Right lobe of liver (tissue), 4 donors: Measurements from ENCODE around the gene PTTG1.

ENCODE experiments used
- CTCF ChIP-seq, 4 donors: fragments of 200-600 bp in 3 of 4; fragments of 450-650 bp in 1 of 4; IDR thresholded peaks; one replicate each; pipeline versions ENCODE4 v1.5.1 to v1.8.0; 2016 to 2022; ENCODE audit warnings: antibody characterized with exemption in 4 of 4, mild to moderate bottlenecking in 2 of 4
- POLR2A ChIP-seq: fragments of 450-650 bp; IDR thresholded peaks from one replicate; pipeline ENCODE4 v1.6.1; 2017; ENCODE audit warnings: antibody characterized with exemption, mild to moderate bottlenecking
- donor health status: DM: no; HTN: no; CAD: no.
- donor health status: DM: no; HTN: no; CAD: no.
- donor health status: DM: no; HTN: yes; CAD: no.

DNA sequence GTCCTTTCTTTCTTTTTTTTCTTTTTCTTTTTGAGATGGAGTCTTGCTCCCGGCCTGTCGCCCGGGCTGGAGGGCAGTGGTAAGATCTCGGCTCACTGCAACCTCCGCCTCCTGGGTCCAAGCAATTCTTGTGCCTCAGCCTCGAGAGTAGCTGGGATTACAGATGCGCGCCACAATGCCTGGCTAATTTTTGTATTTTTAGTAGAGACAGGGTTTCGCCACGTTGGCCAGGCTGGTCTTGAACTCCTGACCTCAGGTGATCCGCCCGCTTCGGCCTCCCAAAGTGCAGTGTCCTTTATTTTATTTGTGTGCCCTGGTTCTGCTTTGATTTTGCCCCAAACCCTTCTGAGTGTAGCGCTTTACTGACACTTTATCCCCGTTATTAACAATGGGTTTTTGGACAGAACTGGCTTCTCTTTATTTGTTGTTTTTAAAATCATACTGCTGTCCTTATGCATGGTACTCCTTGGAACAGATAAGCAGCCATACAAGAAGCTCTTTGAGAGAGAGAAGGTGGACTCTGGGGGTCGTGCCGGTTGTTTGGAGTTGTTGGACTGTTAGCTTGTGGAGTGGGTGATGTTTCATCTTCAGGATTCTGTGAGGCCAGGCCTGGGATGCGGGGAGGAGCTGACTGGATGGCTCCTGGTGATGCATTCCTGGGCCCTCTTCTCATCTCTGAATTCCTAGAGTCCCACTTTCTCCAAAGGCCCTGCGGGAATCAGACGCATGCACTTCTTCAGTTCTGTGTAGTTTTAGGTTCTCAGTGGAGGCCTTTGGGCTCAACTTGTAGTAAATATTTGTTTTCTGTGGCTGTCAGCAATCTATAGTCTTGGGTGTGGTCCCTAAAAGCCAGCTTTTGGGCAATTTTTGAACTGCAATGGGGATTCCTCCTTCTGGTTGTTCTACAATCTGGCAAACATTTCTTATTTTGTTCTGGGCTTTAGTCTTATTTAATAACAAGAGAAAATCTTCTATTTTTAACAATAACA is 47.8 kb downstream of the PTTG1 start:
- TF ChIP-seq CTCF (IDR thresholded peaks at IDR 0.05) (no peak), POLR2A (no peak)
